Cardiac fibroblast (primary cell): ENCODE data around the gene SLC12A8.

Experiments used
- DNase-seq, 2 donors: peaks; one replicate each; pipeline versions ENCODE4 v3.0.0 to v3.0.0-alpha.2; 2010; ENCODE audit warnings: low read depth in 2 of 2
- H3K4me3 ChIP-seq, 2 donors: replicated peaks in 1 of 2; 1 replicate in 1 of 2; 2 replicates in 1 of 2; pipeline ENCODE4 v1.5.1; 2011; ENCODE audit warnings: low read depth in 2 of 2, low read length in 2 of 2, mild to moderate bottlenecking in 2 of 2, moderate library complexity in 1 of 2
- CTCF ChIP-seq: IDR thresholded peaks from one replicate; pipeline ENCODE4 v1.5.1; 2011; ENCODE audit warnings: low read depth, mild to moderate bottlenecking, low read length, inconsistent platforms

SLC12A8 gene

DNA sequence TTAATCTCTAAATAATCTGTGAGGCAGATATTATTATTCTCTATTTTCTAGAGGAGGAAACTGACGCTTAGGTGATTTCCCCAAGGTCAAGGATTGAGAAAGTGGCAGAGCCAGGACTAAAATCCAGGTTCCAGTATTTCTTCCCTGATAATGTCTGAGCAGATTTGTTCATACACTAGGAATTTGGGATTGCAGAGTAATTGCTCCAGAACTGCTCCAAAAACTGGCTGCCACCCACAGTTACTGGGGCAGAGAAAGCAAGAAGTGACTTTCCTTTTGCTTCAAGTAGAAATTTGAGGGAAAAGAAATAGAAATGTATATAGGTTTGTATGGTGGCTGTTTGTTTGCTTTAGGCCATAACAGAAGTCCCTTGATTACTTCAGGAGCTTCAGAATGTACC is 60.6 kb downstream of the SLC12A8 start:
- no peak for TF ChIP-seq CTCF
- peak in 1 of 2 donors; percentile 65 for DNase-seq
- no peak overlapping the region for H3K4me3 ChIP-seq

DNA sequence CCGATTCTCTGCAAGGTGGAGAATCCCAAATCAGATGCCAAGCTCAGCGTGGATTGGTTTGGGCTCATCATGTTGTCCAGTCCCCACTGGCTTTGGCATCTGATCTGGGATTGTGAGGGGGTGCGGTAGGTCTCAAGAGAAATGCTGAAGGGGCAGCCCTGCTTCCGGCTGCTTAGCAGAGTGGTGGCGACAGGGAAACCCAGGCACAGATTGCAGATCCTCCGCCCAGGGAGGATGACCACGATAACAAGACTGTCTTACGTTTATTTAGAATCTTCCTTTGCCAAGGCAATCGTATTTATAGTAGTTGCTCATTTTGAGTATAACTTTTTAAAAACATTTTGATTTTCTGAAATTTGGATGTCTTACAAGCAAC is 61.1 kb downstream of the SLC12A8 start:
- no peak for DNase-seq
- no peak overlapping the region for H3K4me3 ChIP-seq
- no peak for TF ChIP-seq CTCF

GRCh38 chr3:125150525-125151441 is 61.8 kb downstream of the SLC12A8 start:
- TF ChIP-seq CTCF = peak; percentile 58
- peak in 1 of 2 donors; percentile 66 for DNase-seq
- no peak overlapping the region for H3K4me3 ChIP-seq

GRCh38 chr3:125149462-125149861 is 63.1 kb downstream of the SLC12A8 start:
- DNase-seq = no peak
- no peak overlapping the region for H3K4me3 ChIP-seq
- TF ChIP-seq CTCF = no peak

- no peak for TF ChIP-seq CTCF
- DNase-seq = peak in 1 of 2 donors; percentile 49
- no peak overlapping the region for H3K4me3 ChIP-seq
Observed at GRCh38 chr3:125148836-125149235, 63.7 kb downstream of the SLC12A8 start.

DNA sequence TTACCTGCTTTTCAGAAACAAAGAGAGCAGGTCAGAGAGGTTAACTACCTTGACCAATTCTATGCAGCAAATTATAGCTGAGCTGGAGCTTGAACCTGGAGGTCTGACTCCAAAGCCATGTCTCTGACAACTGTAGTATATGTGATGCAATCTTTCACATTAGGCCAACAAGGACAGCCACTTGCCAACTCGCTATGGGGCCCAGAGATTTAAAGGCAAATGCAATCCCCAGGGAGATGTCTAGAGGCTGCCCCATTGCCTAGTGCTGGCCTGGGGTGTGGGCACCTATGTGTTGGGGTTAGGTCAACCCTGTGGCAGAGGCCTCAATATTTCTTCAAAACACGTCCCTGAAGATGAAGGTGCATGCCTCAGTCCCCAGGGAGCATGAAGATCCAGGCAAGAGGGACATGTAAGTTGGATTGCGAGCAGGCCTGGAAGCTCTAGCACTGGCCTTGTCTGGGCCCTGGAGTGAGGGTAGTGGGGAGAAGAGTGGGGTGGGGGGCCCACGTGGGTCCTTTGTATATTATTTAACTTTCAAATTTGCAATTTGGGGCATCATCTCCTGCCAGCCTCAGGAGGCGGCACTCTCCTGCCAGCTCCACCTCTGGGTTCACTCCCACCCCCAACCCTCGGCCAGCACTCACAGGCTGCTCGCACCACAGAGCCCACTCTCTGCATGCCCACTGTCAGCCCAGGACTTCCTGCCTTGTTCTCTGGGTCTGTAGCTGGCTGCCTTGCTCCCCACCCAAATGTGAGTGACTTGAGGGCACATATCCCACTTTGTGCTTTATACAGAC is 64.3 kb downstream of the SLC12A8 start:
- no peak for DNase-seq
- TF ChIP-seq CTCF = no peak
- H3K4me3 ChIP-seq = no peak overlapping the region
